NAMALWA (cell line): Measurements from ENCODE around the gene HNRNPCL1.
"Not testable (repeated sequence)": the region's sequence is repeated elsewhere in the genome, so short reads cannot be mapped to it uniquely, and the experiment has no call there.

Source experiments
- DNase-seq: peaks from one replicate; pipeline ENCODE4 v3.0.0-alpha.2; 2015; ENCODE audit warnings: low spot score

HNRNPCL1 gene

DNA sequence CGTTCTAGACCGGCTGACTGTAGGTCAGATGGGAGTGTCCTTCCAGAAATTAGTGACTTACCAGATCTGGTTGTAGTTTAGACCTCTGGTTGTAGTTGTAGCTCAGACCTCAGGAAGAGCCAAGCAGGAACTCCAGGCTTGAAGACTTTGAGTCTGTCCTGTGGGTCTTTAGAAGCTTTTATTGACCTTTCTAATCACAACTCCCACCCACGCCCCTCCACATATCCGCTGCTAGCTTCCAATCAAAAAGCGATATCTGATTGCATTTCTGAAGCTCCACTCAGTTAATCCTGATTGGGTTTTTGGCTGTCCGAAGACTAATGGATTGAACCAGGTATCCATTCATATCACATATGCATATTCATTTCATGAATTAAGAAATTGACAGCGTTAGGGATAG, at the start of gene HNRNPCL1:
Gene HNRNPCL1, minus strand, starts transcription at position 101 of the 400 bp plus-strand sequence. CDS start 431 bp downstream, outside the sequence.
- DNase-seq: not testable (repeated sequence)

DNA sequence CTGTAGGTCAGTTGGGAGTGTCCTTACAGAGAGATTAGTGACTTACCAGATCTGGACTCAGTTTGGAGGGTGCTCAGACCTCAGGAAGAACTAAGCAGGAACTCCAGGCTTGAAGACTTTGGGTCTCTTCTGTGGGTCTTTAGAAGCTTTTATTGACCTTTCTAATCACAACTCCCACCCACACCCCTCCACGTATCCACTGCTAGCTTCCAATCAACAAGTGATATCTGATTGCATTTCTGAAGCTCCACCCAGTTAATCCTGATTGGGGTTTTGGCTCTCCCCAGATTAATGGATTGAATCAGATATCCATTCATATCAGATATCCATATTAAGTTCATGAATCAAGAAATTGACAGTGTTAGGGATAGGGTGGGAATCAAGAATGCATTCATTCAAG, 49.6 kb upstream of the HNRNPCL1 start, which contains the start of gene PRAMEF10:
Gene PRAMEF10, minus strand, starts transcription at position 101 of the 400 bp plus-strand sequence. CDS start 2,423 bp downstream, outside the sequence.
- not testable (repeated sequence) for DNase-seq

DNA sequence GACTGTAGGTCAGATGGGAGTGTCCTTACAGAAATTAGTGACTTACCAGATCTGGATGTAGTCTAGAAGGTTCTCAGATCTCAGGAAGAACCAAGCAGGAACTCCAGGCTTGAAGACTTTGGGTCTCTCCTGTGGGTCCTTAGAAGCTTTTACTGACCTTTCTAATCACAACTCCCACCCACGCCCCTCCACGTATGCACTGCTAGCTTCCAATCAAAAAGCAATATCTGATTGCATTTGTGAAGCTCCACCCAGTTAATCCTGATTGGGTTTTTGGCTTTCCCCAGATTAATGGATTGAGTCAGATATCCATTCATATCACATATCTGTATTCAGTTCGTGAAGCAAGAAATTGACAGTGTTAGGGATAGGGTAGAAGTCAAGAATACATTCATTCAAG, 37.6 kb upstream of the HNRNPCL1 start, which contains the start of gene PRAMEF4:
Gene PRAMEF4, minus strand, starts transcription at position 101 of the 400 bp plus-strand sequence. CDS start 2,807 bp downstream, outside the sequence.
- DNase-seq: not testable (repeated sequence)

DNA sequence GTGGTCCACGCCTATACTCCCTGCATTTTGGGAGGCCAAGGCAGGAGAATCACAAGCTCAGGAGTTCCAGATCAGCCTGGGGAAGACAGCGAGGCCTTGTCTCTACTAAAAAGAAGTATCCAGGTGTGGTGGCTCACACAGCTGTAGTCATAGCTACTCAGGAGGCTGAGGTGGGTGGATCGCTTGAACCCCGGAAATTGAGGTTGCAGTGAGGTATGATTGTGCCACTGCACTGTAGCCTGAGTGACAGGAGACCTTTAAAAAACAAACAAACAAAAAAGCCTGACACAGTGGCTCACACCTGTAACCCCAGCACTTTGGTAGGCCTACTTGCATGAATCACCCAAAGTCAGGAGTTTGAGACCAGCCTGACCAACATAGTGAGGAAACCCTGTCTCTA, 29.9 kb upstream of the HNRNPCL1 start:
- not testable (repeated sequence) for DNase-seq

DNA sequence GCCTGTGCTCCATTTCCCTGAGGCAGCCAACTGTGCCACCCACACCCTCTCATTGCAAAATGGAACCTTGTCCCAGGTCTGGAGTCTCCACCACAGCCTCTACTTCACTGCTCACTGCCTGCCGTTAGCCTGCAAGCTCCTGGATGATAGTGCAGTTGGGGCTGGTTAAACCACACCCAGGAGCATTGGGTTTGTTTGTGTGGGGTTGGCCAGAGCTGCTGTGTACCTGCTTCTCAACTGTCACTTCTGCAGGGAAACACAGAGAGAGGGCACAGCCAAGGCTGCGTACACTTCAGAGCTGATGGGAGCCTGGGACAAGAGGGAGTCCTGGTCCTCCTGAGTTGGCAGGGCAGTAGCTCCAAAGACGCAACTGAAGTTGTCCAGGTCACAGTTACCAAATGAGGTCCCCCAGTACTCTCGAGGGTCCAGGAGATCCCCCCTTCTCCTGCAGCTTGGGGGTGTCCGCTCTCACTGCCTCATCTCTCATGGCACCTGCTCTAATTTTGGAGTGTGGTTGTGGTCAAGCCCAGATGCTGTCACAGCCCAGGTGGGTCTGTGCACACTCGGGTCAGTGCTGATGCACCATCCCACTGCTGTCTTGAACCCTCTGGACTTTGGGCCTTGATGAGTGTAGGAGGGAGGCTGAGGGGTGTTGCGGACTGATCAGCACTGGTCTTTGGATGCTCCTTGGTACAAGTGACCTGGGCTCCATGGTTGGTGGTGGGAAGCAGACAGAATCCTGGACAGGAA, 14.8 kb upstream of the HNRNPCL1 start:
- DNase-seq: not testable (repeated sequence)

DNA sequence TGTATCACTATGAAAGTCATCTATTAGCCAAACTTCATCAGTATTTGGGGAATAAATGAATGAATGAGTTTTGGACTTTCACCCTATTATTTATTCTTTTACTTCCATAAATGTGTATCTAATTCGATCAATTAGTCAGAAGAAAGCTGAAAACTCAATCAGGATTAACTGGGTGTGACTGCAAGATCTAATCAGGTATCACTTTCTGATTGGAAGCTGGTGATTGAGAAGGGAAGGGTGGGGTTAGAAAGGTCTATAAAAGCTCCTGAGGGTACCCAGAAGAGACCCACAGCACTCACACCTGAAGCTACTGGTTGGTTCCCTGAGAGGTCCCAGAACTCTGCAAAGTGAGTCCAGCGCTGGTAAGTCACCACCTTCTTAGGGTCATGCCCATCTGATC, 8.3 kb upstream of the HNRNPCL1 start, which contains the start of gene PRAMEF2:
Gene PRAMEF2, plus strand, starts transcription at position 301 of the 400 bp plus-strand sequence. CDS start 1,924 bp downstream, outside the sequence.
- DNase-seq: not testable (repeated sequence)

DNA sequence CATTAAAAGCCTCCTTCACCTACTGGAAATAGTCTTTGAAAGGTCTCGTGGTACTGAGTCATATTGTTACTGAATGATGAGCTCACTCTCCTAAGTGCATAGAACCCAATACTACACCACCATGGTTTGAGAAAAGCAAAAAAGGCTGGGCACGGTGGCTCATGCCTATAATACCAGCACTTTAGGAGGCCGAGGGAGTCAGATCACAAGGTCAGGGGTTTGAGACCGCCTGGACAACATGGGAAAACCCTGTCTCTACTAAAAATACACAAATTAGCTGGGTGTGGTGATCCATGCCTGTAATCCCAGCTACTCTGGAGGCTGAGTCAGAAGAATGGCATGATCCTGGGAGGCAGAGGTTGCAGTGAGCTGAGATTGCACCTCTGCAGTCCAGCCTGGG, 3.3 kb upstream of the HNRNPCL1 start:
- DNase-seq: no peak

DNA sequence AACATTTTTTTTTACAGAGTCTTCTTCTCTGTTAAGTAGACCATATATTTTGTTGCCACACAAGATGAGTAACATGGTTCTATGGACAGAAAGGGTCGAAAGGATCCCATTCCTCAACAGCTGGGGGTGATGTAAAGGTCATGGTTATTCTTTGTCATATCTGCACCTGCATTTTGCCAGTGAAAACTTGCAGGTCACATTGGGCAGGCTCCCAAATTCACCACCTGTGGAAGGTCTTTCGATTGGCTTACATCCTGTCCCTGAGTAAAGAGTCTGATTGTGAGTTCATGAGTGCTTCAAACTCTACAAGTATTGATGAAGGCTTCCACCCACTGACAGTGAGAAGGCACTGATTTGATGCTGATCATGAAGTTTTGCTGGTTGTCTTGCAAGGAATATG, 15.3 kb downstream of the HNRNPCL1 start:
- not testable (repeated sequence) for DNase-seq

DNA sequence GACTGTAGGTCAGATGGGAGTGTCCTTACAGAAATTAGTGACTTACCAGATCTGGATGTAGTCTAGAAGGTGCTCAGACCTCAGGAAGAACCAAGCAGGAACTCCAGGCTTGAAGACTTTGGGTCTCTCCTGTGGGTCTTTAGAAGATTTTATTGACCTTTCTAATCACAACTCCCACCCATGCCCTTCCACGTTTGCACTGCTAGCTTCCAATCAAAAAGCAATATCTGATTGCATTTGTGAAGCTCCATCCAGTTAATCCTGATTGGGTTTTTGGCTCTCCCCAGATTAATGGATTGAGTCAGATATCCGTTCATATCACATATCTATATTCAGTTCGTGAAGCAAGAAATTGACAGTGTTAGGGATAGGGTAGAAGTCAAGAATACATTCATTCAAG, 17.2 kb downstream of the HNRNPCL1 start, which contains the start of gene PRAMEF11:
Gene PRAMEF11, minus strand, starts transcription at position 101 of the 400 bp plus-strand sequence. CDS start 2,621 bp downstream, outside the sequence.
- not testable (repeated sequence) for DNase-seq

DNA sequence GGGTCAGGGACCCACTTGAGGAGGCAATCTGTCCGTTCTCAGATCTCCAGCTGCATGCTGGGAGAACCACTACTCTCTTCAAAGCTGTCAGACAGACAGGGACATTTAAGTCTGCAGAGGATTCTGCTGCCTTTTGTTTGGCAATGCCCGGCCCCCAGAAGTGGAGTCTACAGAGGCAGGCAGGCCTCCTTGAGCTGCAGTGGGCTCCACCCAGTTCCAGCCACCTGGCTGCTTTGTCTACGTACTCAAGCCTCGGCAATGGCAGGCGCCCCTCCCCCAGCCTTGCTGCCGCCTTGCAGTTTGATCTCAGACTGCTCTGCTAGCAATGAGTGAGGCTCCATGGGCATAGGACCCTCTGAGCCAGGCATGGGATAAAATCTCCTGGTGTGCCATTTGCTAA, 29.5 kb downstream of the HNRNPCL1 start:
- not testable (repeated sequence) for DNase-seq

DNA sequence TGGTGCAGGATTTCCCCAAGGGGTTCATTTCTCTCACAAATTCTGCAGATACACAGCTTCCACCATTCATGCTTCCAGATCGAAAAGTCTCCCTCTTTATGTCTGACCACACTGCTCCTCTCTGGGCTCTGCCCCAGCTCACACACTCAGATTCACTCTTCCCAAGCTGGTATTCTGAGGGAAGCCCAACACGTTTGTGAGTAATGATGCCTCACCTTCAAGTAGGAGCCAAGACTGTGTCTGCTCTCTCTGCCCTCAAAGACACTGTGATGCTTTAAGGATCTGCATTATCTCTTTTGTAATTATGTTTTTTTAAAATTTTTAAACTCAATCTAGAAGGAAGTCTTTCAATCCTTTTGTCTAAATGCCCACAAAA, 37.1 kb downstream of the HNRNPCL1 start:
- no peak for DNase-seq

DNA sequence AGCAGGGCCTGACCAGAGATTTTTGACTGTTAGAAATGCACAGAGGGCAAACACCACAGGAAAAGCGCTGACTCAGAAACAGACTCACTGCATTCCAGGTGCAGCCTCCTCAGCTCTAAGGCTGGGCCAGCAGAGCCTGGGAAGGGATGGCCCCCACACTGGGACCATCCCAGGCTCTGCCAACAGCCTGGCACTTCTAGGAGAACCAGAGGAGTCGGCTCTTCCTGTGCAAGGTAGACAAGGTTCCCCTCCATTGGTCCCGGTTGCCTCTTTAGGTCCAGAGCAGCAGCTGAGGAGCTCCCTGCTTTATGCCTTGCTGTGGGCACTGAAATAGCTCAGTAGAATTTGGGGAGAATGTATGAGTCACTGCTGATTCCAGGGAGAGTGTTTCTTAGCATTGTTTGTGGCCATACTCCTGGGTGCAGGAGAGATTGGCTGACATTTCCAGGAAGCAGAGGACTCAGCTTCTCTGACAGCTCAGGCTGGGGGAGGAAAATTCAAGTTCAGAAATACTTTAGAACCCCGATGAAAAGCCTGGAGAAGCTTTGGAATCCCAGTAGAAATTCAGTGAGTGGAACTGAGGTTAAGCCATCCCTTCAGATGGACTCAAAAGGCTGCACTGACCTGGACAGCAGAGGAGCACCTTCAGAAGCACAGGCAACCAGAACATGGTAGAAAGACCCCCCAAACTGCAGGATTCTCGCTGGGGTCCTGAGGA, 37.7 kb downstream of the HNRNPCL1 start:
- no peak for DNase-seq

DNA sequence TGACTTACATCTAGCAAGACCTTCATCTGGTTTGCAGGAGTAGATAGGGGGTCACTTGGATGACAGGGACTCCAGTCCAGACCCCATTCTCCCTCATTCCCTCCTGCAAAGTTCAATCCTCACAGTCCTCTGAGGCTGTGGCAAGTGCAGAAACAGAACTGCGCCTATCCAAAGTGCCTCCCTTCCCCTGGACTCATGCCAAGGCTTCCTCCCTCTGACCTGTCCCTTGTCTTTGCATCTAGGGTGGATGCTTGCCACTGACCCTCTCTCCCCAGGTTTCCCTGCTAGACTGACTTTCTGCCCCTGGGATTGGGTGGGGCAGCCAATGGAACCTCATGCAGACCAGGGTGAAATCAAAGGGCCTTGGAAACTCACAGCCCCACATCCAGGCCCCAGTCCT, 38.6 kb downstream of the HNRNPCL1 start:
- no peak for DNase-seq

DNA sequence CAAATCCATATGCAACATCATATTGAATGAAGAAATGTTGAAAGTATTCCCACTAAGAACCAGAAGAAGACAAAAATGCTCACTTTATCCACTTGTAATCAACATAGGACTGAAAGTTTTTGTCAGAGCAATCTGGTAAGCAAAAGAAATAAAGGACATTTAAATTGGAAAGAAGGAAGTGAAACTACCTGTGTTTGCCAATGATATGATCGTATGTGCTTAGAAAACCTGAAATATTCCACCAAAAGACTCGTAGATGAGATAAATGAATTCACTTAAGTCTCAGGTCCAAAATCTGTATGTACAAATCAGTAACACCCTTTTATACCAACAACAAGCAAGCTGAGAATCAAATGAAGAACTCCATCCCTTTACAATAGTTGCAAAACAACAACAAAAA, 48.8 kb downstream of the HNRNPCL1 start:
- DNase-seq: no peak

DNA sequence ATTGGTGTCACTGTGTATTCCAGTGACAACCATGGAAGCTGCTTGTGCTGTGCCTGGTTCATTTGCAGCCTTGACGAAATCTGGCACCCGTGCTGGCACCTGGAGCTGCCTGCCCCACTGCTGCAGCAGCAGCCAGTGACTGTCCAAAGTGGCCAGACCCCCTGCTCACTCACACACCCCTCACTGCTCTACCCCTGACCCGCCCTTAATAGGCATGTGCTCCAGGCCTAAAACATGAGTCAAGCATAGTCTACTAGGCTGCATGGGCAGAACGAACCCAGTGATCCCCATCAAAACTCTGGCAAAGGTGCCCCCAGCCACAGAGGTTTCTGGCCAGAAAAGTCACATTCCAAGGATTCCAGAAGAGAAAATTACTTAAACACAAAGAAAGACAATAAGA, 49.6 kb downstream of the HNRNPCL1 start:
- DNase-seq: no peak
